Naive thymus-derived CD8-positive, alpha-beta T cell (primary cell): ENCODE data around the gene ZNHIT3. TPM values are rescaled to one million over a fixed set of nuclear protein-coding genes. Genes with fewer than 3 reads are reported as not detected.

Source experiments
- ATAC-seq, 2 donors: fragments of 150-1000 bp; cut with Tn5 transposase in 1 of 2; sonication (Bioruptor Pico), chemical (Tn5 transposase) in 1 of 2; 1 replicate in 1 of 2; 2 replicates in 1 of 2; pipeline ENCODE4 v1.10.0; 2021; ENCODE audit warnings: mild to moderate bottlenecking in 2 of 2, moderate library complexity in 2 of 2
- POLR2A ChIA-PET: fragments of 350-600 bp; sonication (Branson Sonifier 250); formaldehyde crosslinking; loops from one replicate; lab custom pipeline; 2021; ENCODE audit warnings: antibody characterized with exemption; lab: Charles Lee
- DNase-seq, 10 donors: peaks; one replicate each; pipeline versions ENCODE4 v3.0.0 to v3.0.0-alpha.2; 2020 to 2022
- H3K27ac Mint-ChIP-seq, 10 donors: one replicate each; pipeline ENCODE4 v1.8.0; 2020 to 2022; ENCODE audit warnings: mild to moderate bottlenecking in 10 of 10, mixed read lengths in 10 of 10, moderate library complexity in 4 of 10, inconsistent platforms in 1 of 10
- H3K27me3 Mint-ChIP-seq, 5 donors: one replicate each; pipeline ENCODE4 v1.8.0; 2021 to 2022; ENCODE audit warnings: mixed read lengths in 5 of 5
- H3K36me3 Mint-ChIP-seq, 3 donors: one replicate each; pipeline ENCODE4 v1.8.0; 2020 to 2022; ENCODE audit warnings: mixed read lengths in 3 of 3, mild to moderate bottlenecking in 2 of 3, inconsistent platforms in 1 of 3
- H3K4me1 Mint-ChIP-seq, 4 donors: one replicate each; pipeline ENCODE4 v1.8.0; 2021 to 2022; ENCODE audit warnings: mixed read lengths in 4 of 4
- H3K4me3 Mint-ChIP-seq, 10 donors: one replicate each; pipeline ENCODE4 v1.8.0; 2020 to 2022; ENCODE audit warnings: mild to moderate bottlenecking in 10 of 10, mixed read lengths in 10 of 10, moderate library complexity in 6 of 10, inconsistent platforms in 1 of 10
- H3K9me3 Mint-ChIP-seq, 9 donors: one replicate each; pipeline ENCODE4 v1.8.0; 2020 to 2022; ENCODE audit warnings: mixed read lengths in 9 of 9, mild to moderate bottlenecking in 3 of 9, inconsistent platforms in 1 of 9, moderate library complexity in 1 of 9
- polyA plus RNA-seq, 3 donors: library from polyadenylated mRNA; unstranded; fragments of 300-500 nt; fragmentation: Illumina TruSeq; gene quantifications; one replicate each; pipeline ENCODE4 v1.2.3, GENCODE V29; 2021
- total RNA-seq, 8 experiments: library from RNA in 2 of 8; stranded (reverse) in 2 of 8; gene quantifications; one replicate each; pipeline ENCODE4 v1.2.3 and lab custom pipeline; 2021 to 2026

ZNHIT3 gene
- total and polyA plus RNA-seq, 5 experiments from 2014 or later = 70.0 to 98.8 (median 89.1) TPM

- POLR2A ChIA-PET = no interaction called here
- peaks cover 25 to 36% (median 31%) of the 10 kb centered on the region in 4 donors for H3K4me1 Mint-ChIP-seq
- DNase-seq = no peak
- H3K27ac Mint-ChIP-seq = peak overlapping the region in 2 of 10 donors; percentile 6 to 61
- H3K27me3 Mint-ChIP-seq = no peaks in the 10 kb centered on the region
- no peak for ATAC-seq
- H3K9me3 Mint-ChIP-seq = no peaks in the 10 kb centered on the region
- peaks cover 8 to 86% (median 13%) of the 10 kb centered on the region in 3 donors for H3K36me3 Mint-ChIP-seq
- H3K4me3 Mint-ChIP-seq = no peak overlapping the region
These were observed 7.5 kb downstream of the ZNHIT3 start for GRCh38 chr17:36493956-36494355.

GRCh38 chr17:36494674-36495073, 8.2 kb downstream of the ZNHIT3 start:
- Mint-ChIP-seq H3K36me3 (peaks cover 8 to 84% (median 13%) of the 10 kb centered on the region in 3 donors), H3K4me1 (peaks cover 19 to 30% (median 25%) of the 10 kb centered on the region in 4 donors), H3K27ac (peak overlapping the region in 1 of 10 donors; percentile 43), H3K27me3 (no peaks in the 10 kb centered on the region), H3K9me3 (no peaks in the 10 kb centered on the region), H3K4me3 (no peak overlapping the region)
- POLR2A ChIA-PET = interaction anchor here (0.6 kb wide), 1 partner anchor 17 kb away, joined by 3 read pairs; no protein-coding TSS in a partner anchor
- DNase-seq (no peak), ATAC-seq (no peak)

GRCh38 chr17:36495076-36495578, 8.6 kb downstream of the ZNHIT3 start:
- Mint-ChIP-seq H3K27me3 (no peaks in the 10 kb centered on the region), H3K9me3 (no peaks in the 10 kb centered on the region), H3K4me3 (no peak overlapping the region), H3K27ac (peak overlapping the region in 4 of 10 donors; percentile 21 to 43 (median 31)), H3K4me1 (peaks cover 16 to 26% (median 21%) of the 10 kb centered on the region in 4 donors), H3K36me3 (peaks cover 8 to 80% (median 13%) of the 10 kb centered on the region in 3 donors)
- DNase-seq (no peak), ATAC-seq (no peak)
- POLR2A ChIA-PET = interaction anchor here (0.6 kb wide), 1 partner anchor 17 kb away, joined by 3 read pairs; no protein-coding TSS in a partner anchor

GRCh38 chr17:36496018-36496789, 9.7 kb downstream of the ZNHIT3 start:
- Mint-ChIP-seq H3K4me3 (no peak overlapping the region), H3K4me1 (peaks cover 10 to 19% (median 14%) of the 10 kb centered on the region in 4 donors), H3K27me3 (no peaks in the 10 kb centered on the region), H3K27ac (peak overlapping the region in 1 of 10 donors; percentile 20), H3K9me3 (no peaks in the 10 kb centered on the region), H3K36me3 (peaks cover 8 to 76% (median 13%) of the 10 kb centered on the region in 3 donors)
- POLR2A ChIA-PET = no interaction called here
- ATAC-seq (no peak), DNase-seq (peak in 1 of 10 donors; percentile 41)

GRCh38 chr17:36498155-36498554, 11.7 kb downstream of the ZNHIT3 start:
- peaks cover 8 to 62% (median 11%) of the 10 kb centered on the region in 3 donors for H3K36me3 Mint-ChIP-seq
- H3K27ac Mint-ChIP-seq = peak overlapping the region in 2 of 10 donors; percentile 40 to 65
- DNase-seq = peak in 1 of 10 donors; percentile 21

GRCh38 chr17:36498560-36499300, 12.2 kb downstream of the ZNHIT3 start:
- POLR2A ChIA-PET = interaction anchor here (1.2 kb wide), 1 partner anchor 10 kb away, joined by 4 read pairs; no protein-coding TSS in a partner anchor
- Mint-ChIP-seq H3K9me3 (no peaks in the 10 kb centered on the region), H3K4me1 (peaks cover 0 to 11% (median 6%) of the 10 kb centered on the region in 4 donors), H3K4me3 (no peak overlapping the region), H3K36me3 (peaks cover 8 to 58% (median 9%) of the 10 kb centered on the region in 3 donors), H3K27me3 (no peaks in the 10 kb centered on the region), H3K27ac (peak overlapping the region in 4 of 10 donors; percentile 44 to 65 (median 57))
- DNase-seq (no peak), ATAC-seq (no peak)

More at GRCh38 chr17:36498155-36498554, 11.7 kb downstream of the ZNHIT3 start:
- Mint-ChIP-seq H3K9me3 (no peaks in the 10 kb centered on the region), H3K27me3 (no peaks in the 10 kb centered on the region), H3K4me3 (no peak overlapping the region), H3K4me1 (peaks cover 0 to 11% (median 5%) of the 10 kb centered on the region in 4 donors)
- ATAC-seq = no peak
- POLR2A ChIA-PET = interaction anchor here (1.2 kb wide), 1 partner anchor 10 kb away, joined by 4 read pairs; no protein-coding TSS in a partner anchor

- peak overlapping the region in 3 of 10 donors; percentile 33 to 87 (median 53) for H3K27ac Mint-ChIP-seq
- no peak overlapping the region for H3K4me3 Mint-ChIP-seq
- peaks cover 0 to 12% (median 5%) of the 10 kb centered on the region in 4 donors for H3K4me1 Mint-ChIP-seq
- POLR2A ChIA-PET = interaction anchor here (0.6 kb wide), 1 partner anchor 8 kb away, joined by 3 read pairs; no protein-coding TSS in a partner anchor
- no peak for DNase-seq
- peaks cover 1 to 52% (median 4%) of the 10 kb centered on the region in 3 donors for H3K36me3 Mint-ChIP-seq
- H3K27me3 Mint-ChIP-seq = no peaks in the 10 kb centered on the region
- no peak for ATAC-seq
- no peaks in the 10 kb centered on the region for H3K9me3 Mint-ChIP-seq
These were observed 14.3 kb downstream of the ZNHIT3 start for GRCh38 chr17:36500745-36501225.

- no peak overlapping the region for H3K4me3 Mint-ChIP-seq
- H3K27me3 Mint-ChIP-seq = no peaks in the 10 kb centered on the region
- H3K9me3 Mint-ChIP-seq = no peaks in the 10 kb centered on the region
- DNase-seq (no peak), ATAC-seq (no peak)
- H3K27ac Mint-ChIP-seq = peak overlapping the region in 1 of 10 donors; percentile 87
- H3K4me1 Mint-ChIP-seq = peaks cover 0 to 13% (median 5%) of the 10 kb centered on the region in 4 donors
- peaks cover 0 to 51% (median 1%) of the 10 kb centered on the region in 3 donors for H3K36me3 Mint-ChIP-seq
- POLR2A ChIA-PET = interaction anchor here (0.6 kb wide), 1 partner anchor 9 kb away, joined by 3 read pairs; no protein-coding TSS in a partner anchor
These were observed 14.9 kb downstream of the ZNHIT3 start for GRCh38 chr17:36501351-36501750.

GRCh38 chr17:36501963-36502362, 15.5 kb downstream of the ZNHIT3 start:
- peaks cover 0 to 13% (median 5%) of the 10 kb centered on the region in 4 donors for H3K4me1 Mint-ChIP-seq

GRCh38 chr17:36503456-36504155, 17.1 kb downstream of the ZNHIT3 start:
- POLR2A ChIA-PET = no interaction called here
- Mint-ChIP-seq H3K9me3 (no peaks in the 10 kb centered on the region), H3K4me3 (peak overlapping the region in 1 of 10 donors; percentile 56), H3K27ac (peak overlapping the region in 5 of 10 donors; percentile 43 to 87 (median 61)), H3K36me3 (peaks cover 0 to 32% (median 0%) of the 10 kb centered on the region in 3 donors), H3K27me3 (no peaks in the 10 kb centered on the region), H3K4me1 (peaks cover 0 to 15% (median 5%) of the 10 kb centered on the region in 4 donors)
- DNase-seq (peak in 1 of 10 donors; percentile 49), ATAC-seq (no peak)

More at GRCh38 chr17:36501963-36502362, 15.5 kb downstream of the ZNHIT3 start:
- Mint-ChIP-seq H3K9me3 (no peaks in the 10 kb centered on the region), H3K27me3 (no peaks in the 10 kb centered on the region), H3K36me3 (peaks cover 0 to 47% (median 1%) of the 10 kb centered on the region in 3 donors), H3K4me3 (no peak overlapping the region), H3K27ac (peak overlapping the region in 9 of 10 donors; percentile 51 to 88 (median 68))
- DNase-seq = peak in 1 of 10 donors; percentile 45
- no peak for ATAC-seq
- POLR2A ChIA-PET = no interaction called here

- no peak overlapping the region for H3K4me3 Mint-ChIP-seq
- ATAC-seq = no peak
- no peaks in the 10 kb centered on the region for H3K27me3 Mint-ChIP-seq
- H3K4me1 Mint-ChIP-seq = peaks cover 0 to 15% (median 5%) of the 10 kb centered on the region in 4 donors
- POLR2A ChIA-PET = interaction anchor here (0.7 kb wide), 1 partner anchor 13 kb away, joined by 4 read pairs; no protein-coding TSS in a partner anchor
- H3K36me3 Mint-ChIP-seq = peaks cover 0 to 27% (median 0%) of the 10 kb centered on the region in 3 donors
- peak in 1 of 10 donors; percentile 26 for DNase-seq
- H3K27ac Mint-ChIP-seq = peak overlapping the region in 4 of 10 donors; percentile 11 to 87 (median 52)
- H3K9me3 Mint-ChIP-seq = no peaks in the 10 kb centered on the region
These were observed 17.7 kb downstream of the ZNHIT3 start for GRCh38 chr17:36504156-36504545.
